ENCODE data around the gene PARD3B. TPM values are rescaled to one million over a fixed set of nuclear protein-coding genes. Genes with fewer than 3 reads are reported as not detected.

PARD3B gene
- total RNA-seq, 1 donor from 2014 or later = 1.6 TPM

- H3K27me3 ChIP-seq (ENCODE audit: control insufficient read depth, insufficient read depth, low read length) = no peaks in the 10 kb centered on the region
- no peak for FAIRE-seq
- no peak for DNase-seq (ENCODE audit: low read depth)
- H3K36me3 ChIP-seq (ENCODE audit: control insufficient read depth, insufficient read depth, low read length) = no peaks in the 10 kb centered on the region
- no peak overlapping the region for H3K4me3 ChIP-seq (ENCODE audit: low read depth, low read length)
- no peak for TF ChIP-seq CTCF (IDR thresholded peaks at IDR 0.05; ENCODE audit: insufficient read depth, low read length, severe bottlenecking)
Measured at GRCh38 chr2:204680576-204680975, 135.3 kb downstream of the PARD3B start.

DNA sequence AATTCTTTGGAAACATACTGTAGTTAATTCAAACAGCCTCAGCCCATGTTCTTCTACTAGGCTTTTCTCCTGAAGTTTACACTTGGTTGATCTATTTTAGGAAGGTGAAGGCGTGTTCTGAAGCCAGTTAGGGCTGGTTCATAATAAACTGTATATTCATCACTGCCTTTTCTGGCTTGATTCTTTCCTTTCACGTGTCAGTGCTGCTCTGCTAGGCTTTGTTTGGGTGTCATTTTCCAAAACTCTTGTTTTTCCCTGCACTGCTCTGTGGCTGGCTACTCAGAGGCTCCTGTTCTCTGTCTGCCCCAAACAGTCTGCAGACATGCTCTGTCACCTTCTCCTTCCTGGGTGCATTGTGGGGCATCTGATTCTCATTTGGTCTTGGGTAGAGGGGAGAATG, 136.1 kb downstream of the PARD3B start:
- no peaks in the 10 kb centered on the region for H3K27me3 ChIP-seq (ENCODE audit: control insufficient read depth, insufficient read depth, low read length)
- H3K36me3 ChIP-seq (ENCODE audit: control insufficient read depth, insufficient read depth, low read length) = no peaks in the 10 kb centered on the region
- DNase-seq (ENCODE audit: low read depth) (no peak), FAIRE-seq (no peak)
- H3K4me3 ChIP-seq (ENCODE audit: low read depth, low read length) = no peak overlapping the region
- TF ChIP-seq CTCF (IDR thresholded peaks at IDR 0.05; ENCODE audit: insufficient read depth, low read length, severe bottlenecking) = no peak

DNA sequence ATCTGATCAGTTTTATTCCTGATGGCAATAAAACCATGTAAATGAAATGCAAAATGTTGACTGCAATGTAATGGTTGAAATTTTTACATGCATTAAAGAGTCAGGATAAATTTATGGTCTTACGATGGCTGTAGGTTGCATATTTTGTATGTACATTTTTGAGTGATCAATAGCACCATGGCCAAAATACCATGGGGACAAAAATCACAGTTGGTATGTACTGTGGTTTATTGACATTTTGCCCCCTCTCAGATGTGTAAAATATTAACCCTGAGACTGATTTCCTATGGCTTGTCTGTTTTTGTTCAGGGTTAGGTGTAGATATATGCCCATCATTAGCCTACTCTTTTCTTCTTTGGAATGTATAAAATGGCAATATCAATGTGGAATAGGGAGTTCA, 138.1 kb downstream of the PARD3B start:
- no peaks in the 10 kb centered on the region for H3K27me3 ChIP-seq (ENCODE audit: control insufficient read depth, insufficient read depth, low read length)
- no peaks in the 10 kb centered on the region for H3K36me3 ChIP-seq (ENCODE audit: control insufficient read depth, insufficient read depth, low read length)
- no peak overlapping the region for H3K4me3 ChIP-seq (ENCODE audit: low read depth, low read length)
- DNase-seq (ENCODE audit: low read depth) = no peak
- no peak for FAIRE-seq
- no peak for TF ChIP-seq CTCF (IDR thresholded peaks at IDR 0.05; ENCODE audit: insufficient read depth, low read length, severe bottlenecking)

GRCh38 chr2:204686406-204686805, 141.1 kb downstream of the PARD3B start:
- no peak for DNase-seq (ENCODE audit: low read depth)
- FAIRE-seq = no peak
- no peaks in the 10 kb centered on the region for H3K36me3 ChIP-seq (ENCODE audit: control insufficient read depth, insufficient read depth, low read length)
- no peaks in the 10 kb centered on the region for H3K27me3 ChIP-seq (ENCODE audit: control insufficient read depth, insufficient read depth, low read length)
- no peak for TF ChIP-seq CTCF (IDR thresholded peaks at IDR 0.05; ENCODE audit: insufficient read depth, low read length, severe bottlenecking)
- no peak overlapping the region for H3K4me3 ChIP-seq (ENCODE audit: low read depth, low read length)

GRCh38 chr2:204687776-204688175, 142.5 kb downstream of the PARD3B start:
- no peak for DNase-seq (ENCODE audit: low read depth)
- TF ChIP-seq CTCF (IDR thresholded peaks at IDR 0.05; ENCODE audit: insufficient read depth, low read length, severe bottlenecking) = no peak
- H3K4me3 ChIP-seq (ENCODE audit: low read depth, low read length) = no peak overlapping the region
- H3K36me3 ChIP-seq (ENCODE audit: control insufficient read depth, insufficient read depth, low read length) = no peaks in the 10 kb centered on the region
- no peak for FAIRE-seq
- no peaks in the 10 kb centered on the region for H3K27me3 ChIP-seq (ENCODE audit: control insufficient read depth, insufficient read depth, low read length)

- H3K4me3 ChIP-seq (ENCODE audit: low read depth, low read length) = no peak overlapping the region
- no peak for FAIRE-seq
Measured at GRCh38 chr2:204691911-204692510, 146.7 kb downstream of the PARD3B start.

More at GRCh38 chr2:204691911-204692510, 146.7 kb downstream of the PARD3B start:
- no peaks in the 10 kb centered on the region for H3K36me3 ChIP-seq (ENCODE audit: control insufficient read depth, insufficient read depth, low read length)
- H3K27me3 ChIP-seq (ENCODE audit: control insufficient read depth, insufficient read depth, low read length) = no peaks in the 10 kb centered on the region
- peak; percentile 69 for TF ChIP-seq CTCF (IDR thresholded peaks at IDR 0.05; ENCODE audit: insufficient read depth, low read length, severe bottlenecking)
- DNase-seq (ENCODE audit: low read depth) = peak; percentile 86

Data from bronchial epithelial cell (primary cell).